Ascending aorta (tissue), 2 donors: Measurements from ENCODE around the gene ETV6. TPM values are rescaled to one million over a fixed set of nuclear protein-coding genes. Genes with fewer than 3 reads are reported as not detected.

Experiments
- DNase-seq, 2 donors: peaks; one replicate each; pipeline ENCODE4 v3.0.0-alpha.2; 2019; ENCODE audit warnings: low spot score in 2 of 2
- H3K27ac ChIP-seq, 2 donors: fragments of 200-600 bp; sonication (generic); one replicate each; pipeline ENCODE4 v1.5.1; 2016 to 2017; ENCODE audit warnings: mild to moderate bottlenecking in 1 of 2
- H3K27me3 ChIP-seq: fragments of 200-600 bp; sonication (generic); one replicate; pipeline ENCODE4 v1.5.1; 2017
- H3K36me3 ChIP-seq, 2 donors: fragments of 200-600 bp; sonication (generic); one replicate each; pipeline ENCODE4 v1.5.1; 2016
- H3K4me1 ChIP-seq, 2 donors: fragments of 200-600 bp; sonication (generic); one replicate each; pipeline ENCODE4 v1.5.1; 2016 to 2017; ENCODE audit warnings: mild to moderate bottlenecking in 1 of 2
- H3K4me3 ChIP-seq, 2 donors: fragments of 200-600 bp; sonication (generic); one replicate each; pipeline ENCODE4 v1.5.1; 2016 to 2017; ENCODE audit warnings: mild to moderate bottlenecking in 1 of 2
- H3K9me3 ChIP-seq, 2 donors: fragments of 200-600 bp; sonication (generic); one replicate each; pipeline ENCODE4 v1.5.1; 2016
- intact Hi-C: fragments of 100-400 bp; cut with DNase I; formaldehyde crosslinking; loops from one replicate; pipeline ENCODE4 v1.15.1; 2023
- total RNA-seq: library from RNA; depleted of rRNA; stranded (reverse); fragments of >200 nt; gene quantifications from one replicate; pipeline ENCODE4 v1.1.0, GENCODE V29; 2016
- TF ChIP-seq, protein P1 (sequence below), 3 experiments: fragments of 200-600 bp in 2 of 3; fragments of 450-650 bp in 1 of 3; sonication (generic) in 2 of 3; IDR thresholded peaks; one replicate each; pipeline ENCODE4 v1.5.1; 2016 to 2019; ENCODE audit warnings: antibody characterized with exemption in 3 of 3, mild to moderate bottlenecking in 1 of 3, moderate library complexity in 1 of 3

The ETV6 gene
- total RNA-seq, 1 donor from 2014 or later = 21.6 TPM

DNA sequence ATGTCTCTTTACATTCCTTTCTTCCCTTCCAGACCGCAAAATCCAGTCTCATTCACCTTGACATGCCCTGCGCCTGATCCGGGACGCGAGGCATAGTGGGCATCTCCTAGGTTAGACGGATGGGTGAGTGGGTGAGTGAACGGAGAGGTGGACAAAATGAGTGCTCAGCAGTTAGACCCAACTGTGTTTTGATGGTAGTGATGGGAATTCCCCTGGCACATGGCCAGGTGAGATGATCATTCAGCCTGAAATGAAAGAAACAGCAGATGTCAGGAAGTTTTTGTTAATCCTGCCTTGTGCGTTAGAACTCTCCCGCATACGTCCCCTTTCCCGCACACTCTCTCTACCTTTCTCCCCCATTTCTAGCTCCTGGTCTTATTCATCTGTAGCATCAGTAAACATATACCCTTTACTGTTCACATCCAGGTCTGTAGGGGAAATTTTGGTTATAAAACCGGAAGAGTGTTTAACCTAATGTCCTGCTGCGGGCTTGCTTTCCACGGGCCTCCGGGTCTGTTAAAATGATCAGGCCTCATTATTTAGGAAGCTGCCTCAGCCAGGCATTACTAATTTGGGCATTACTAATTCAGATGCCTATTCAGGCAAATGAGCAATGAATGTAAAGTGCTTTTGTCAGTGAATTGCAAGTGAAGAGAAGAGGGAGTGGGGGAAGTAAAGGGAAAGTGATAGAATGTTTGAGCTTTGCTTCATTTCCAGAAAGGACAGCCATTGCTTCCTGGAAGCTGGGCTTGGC, 172.8 kb downstream of the ETV6 start:
- peak in 1 of 2 donors; percentile 61 for DNase-seq
- H3K4me3 ChIP-seq = no peak overlapping the region
- H3K27me3 ChIP-seq = no peaks in the 10 kb centered on the region
- H3K9me3 ChIP-seq = no peaks in the 10 kb centered on the region
- intact Hi-C loops = no loop called here
- peak overlapping the region; percentile 15 to 23 for H3K27ac ChIP-seq
- peaks cover 5 to 14% of the 10 kb centered on the region in 2 donors for H3K4me1 ChIP-seq
- H3K36me3 ChIP-seq = no peaks in the 10 kb centered on the region
- TF ChIP-seq, protein P1, sequence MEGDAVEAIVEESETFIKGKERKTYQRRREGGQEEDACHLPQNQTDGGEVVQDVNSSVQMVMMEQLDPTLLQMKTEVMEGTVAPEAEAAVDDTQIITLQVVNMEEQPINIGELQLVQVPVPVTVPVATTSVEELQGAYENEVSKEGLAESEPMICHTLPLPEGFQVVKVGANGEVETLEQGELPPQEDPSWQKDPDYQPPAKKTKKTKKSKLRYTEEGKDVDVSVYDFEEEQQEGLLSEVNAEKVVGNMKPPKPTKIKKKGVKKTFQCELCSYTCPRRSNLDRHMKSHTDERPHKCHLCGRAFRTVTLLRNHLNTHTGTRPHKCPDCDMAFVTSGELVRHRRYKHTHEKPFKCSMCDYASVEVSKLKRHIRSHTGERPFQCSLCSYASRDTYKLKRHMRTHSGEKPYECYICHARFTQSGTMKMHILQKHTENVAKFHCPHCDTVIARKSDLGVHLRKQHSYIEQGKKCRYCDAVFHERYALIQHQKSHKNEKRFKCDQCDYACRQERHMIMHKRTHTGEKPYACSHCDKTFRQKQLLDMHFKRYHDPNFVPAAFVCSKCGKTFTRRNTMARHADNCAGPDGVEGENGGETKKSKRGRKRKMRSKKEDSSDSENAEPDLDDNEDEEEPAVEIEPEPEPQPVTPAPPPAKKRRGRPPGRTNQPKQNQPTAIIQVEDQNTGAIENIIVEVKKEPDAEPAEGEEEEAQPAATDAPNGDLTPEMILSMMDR (IDR thresholded peaks at IDR 0.05) = no peak

DNA sequence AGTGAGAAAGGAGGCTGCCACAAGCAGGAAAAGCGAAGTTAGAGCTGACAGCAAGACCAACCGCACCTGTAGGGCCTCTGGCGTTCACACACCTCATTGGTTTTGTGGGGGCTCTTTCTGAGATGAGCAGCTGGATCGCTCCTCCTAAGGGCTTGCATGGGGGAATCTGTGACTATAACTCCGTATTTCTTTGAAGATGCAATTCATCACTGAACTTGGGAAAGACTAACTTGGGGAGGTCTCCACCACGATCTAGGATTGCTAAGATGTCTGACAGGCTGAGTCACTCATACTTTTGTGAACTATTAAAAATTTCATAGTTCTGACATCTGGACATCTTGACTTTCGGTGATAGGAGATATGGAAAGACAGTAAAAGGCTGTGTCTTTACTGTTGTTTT, 173.6 kb downstream of the ETV6 start:
- H3K4me3 ChIP-seq = no peak overlapping the region
- H3K4me1 ChIP-seq = peaks cover 8 to 21% of the 10 kb centered on the region in 2 donors
- H3K36me3 ChIP-seq = no peaks in the 10 kb centered on the region
- H3K27ac ChIP-seq = peak overlapping the region; percentile 15 to 23
- intact Hi-C loops = no loop called here
- no peaks in the 10 kb centered on the region for H3K9me3 ChIP-seq
- TF ChIP-seq, protein P1 (IDR thresholded peaks at IDR 0.05) = no peak
- H3K27me3 ChIP-seq = no peaks in the 10 kb centered on the region
- peak in 1 of 2 donors; percentile 28 for DNase-seq

DNA sequence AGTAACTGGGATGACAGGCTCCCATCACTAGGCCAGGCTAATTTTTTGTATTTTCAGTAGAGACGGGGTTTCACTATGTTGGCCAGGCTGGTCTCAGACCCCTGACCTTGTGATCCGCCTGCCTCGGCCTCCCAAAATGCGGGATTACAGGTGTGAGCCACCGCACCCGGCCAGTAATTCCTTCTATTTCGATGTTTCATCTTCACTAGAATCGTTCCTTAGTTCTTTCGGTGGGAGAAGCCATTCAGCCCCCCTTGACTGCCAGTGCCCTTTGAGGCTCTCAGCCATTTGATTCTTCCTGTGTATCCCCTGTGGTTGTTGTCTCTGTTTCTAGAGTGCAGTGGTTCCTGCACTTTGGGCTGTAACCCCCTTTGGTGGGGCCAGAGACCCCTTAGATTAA, 174.1 kb downstream of the ETV6 start:
- Histone ChIP-seq H3K4me3 (no peak overlapping the region), H3K4me1 (peaks cover 10 to 24% of the 10 kb centered on the region in 2 donors), H3K9me3 (no peaks in the 10 kb centered on the region), H3K27me3 (no peaks in the 10 kb centered on the region), H3K27ac (no peak overlapping the region), H3K36me3 (no peaks in the 10 kb centered on the region)
- TF ChIP-seq, protein P1 (IDR thresholded peaks at IDR 0.05) = no peak
- no peak for DNase-seq
- intact Hi-C loops = no loop called here

DNA sequence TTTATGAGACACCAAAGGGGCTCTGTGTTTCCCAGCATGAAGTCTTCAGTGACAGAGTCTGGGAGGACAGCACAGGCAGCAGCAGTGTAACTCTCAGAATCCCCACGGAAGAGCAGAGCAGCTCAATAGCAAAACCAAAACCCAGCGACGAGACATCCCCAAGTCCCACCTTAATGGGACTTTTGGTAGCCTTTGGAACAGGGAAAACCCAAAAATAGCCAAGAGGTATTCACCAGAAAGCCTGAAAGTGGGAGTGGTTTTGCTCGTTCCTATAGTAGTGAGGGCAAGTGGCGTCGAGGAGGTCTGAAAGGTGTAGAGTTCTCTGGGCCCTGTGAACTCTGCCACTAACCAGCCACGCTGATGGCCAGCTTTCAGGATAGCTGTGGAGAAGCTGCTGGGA, 174.6 kb downstream of the ETV6 start:
- TF ChIP-seq, protein P1 (IDR thresholded peaks at IDR 0.05) = no peak
- H3K36me3 ChIP-seq = no peaks in the 10 kb centered on the region
- H3K4me3 ChIP-seq = no peak overlapping the region
- no peaks in the 10 kb centered on the region for H3K27me3 ChIP-seq
- no peak overlapping the region for H3K27ac ChIP-seq
- peaks cover 10 to 29% of the 10 kb centered on the region in 2 donors for H3K4me1 ChIP-seq
- H3K9me3 ChIP-seq = no peaks in the 10 kb centered on the region
- intact Hi-C loops = no loop called here
- no peak for DNase-seq

DNA sequence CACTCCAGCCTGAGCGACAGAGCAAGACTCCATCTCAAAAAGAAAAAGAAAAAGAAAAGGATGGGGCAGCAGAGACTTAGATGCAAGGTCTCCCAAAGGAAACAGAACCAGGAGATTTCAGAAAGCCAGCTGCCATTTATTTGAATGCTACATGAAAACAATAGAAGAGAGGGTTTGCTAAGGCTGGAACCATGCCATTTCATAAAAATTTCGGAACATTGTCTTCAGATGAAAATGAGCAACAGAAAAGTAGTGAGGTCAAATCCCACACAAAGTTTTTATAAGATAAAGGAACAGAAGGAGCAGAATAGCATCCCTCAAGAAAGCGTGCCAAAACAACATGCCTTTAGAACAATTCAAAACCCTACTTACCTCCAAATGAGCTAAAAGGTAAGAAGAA, 175.3 kb downstream of the ETV6 start:
- Histone ChIP-seq H3K4me3 (no peak overlapping the region), H3K27me3 (no peaks in the 10 kb centered on the region), H3K27ac (no peak overlapping the region), H3K4me1 (peaks cover 10 to 35% of the 10 kb centered on the region in 2 donors), H3K36me3 (no peaks in the 10 kb centered on the region), H3K9me3 (no peaks in the 10 kb centered on the region)
- DNase-seq = no peak
- intact Hi-C loops = no loop called here
- TF ChIP-seq, protein P1 (IDR thresholded peaks at IDR 0.05) = no peak
